Spleen (tissue), 7 donors: ENCODE results near the gene F2RL1.

Experiments used
- POLR2A ChIP-seq, 3 donors: fragments of 450-650 bp; IDR thresholded peaks; one replicate each; pipeline ENCODE4 v1.5.1; 2017; ENCODE audit warnings: antibody characterized with exemption in 3 of 3, mild to moderate bottlenecking in 1 of 3
- TF ChIP-seq, protein P1 (sequence below), 11 experiments: fragments of 200-600 bp in 7 of 11; fragments of 450-650 bp in 4 of 11; sonication (generic) in 4 of 11; IDR thresholded peaks in 8 of 11; conservative IDR thresholded peaks in 3 of 11; 1 replicate in 7 of 11; 2 replicates in 4 of 11; pipeline versions ENCODE4 v1.4.0 to v1.8.0; 2016 to 2021; ENCODE audit warnings: antibody characterized with exemption in 11 of 11, inconsistent platforms in 4 of 11, mild to moderate bottlenecking in 1 of 11
- donor health status: DM: no; HTN: no; CAD: no; lungs with moderate emphysema.
- donor health status: DM: no; HTN: no; CAD: no.
- donor health status: DM: no; HTN: no; CAD: no.

DNA sequence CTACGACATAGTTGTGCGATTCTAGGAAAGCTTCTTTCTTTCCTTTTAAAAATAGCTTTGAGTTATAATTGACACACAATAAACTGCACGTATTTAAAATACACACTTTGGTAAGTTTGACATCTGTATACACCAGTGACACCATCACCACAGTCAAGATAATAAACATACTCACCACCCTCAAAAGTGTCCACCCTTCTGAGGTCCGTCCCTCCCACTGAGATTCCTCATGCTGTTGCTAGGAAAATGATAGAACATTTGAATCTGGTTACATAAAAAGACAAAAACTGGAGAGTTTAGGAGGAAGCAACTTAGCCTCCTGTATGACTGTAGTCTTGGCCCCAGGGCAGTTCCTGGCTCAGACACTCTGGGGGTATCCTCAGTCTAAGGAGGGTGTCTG, 48.2 kb downstream of the F2RL1 start:
- TF ChIP-seq, protein P1, sequence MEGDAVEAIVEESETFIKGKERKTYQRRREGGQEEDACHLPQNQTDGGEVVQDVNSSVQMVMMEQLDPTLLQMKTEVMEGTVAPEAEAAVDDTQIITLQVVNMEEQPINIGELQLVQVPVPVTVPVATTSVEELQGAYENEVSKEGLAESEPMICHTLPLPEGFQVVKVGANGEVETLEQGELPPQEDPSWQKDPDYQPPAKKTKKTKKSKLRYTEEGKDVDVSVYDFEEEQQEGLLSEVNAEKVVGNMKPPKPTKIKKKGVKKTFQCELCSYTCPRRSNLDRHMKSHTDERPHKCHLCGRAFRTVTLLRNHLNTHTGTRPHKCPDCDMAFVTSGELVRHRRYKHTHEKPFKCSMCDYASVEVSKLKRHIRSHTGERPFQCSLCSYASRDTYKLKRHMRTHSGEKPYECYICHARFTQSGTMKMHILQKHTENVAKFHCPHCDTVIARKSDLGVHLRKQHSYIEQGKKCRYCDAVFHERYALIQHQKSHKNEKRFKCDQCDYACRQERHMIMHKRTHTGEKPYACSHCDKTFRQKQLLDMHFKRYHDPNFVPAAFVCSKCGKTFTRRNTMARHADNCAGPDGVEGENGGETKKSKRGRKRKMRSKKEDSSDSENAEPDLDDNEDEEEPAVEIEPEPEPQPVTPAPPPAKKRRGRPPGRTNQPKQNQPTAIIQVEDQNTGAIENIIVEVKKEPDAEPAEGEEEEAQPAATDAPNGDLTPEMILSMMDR (IDR thresholded peaks at IDR 0.05 in 8 of 11, conservative IDR thresholded peaks at IDR 0.05 in 3 of 11), result no peak
- no peak for TF ChIP-seq POLR2A (IDR thresholded peaks at IDR 0.05)
